Muscle of leg (tissue), 11 donors: ENCODE measurements around the gene CHTF8. TPM values are rescaled to one million over a fixed set of nuclear protein-coding genes. Genes with fewer than 3 reads are reported as not detected.
"Not testable (repeated sequence)": the region's sequence is repeated elsewhere in the genome, so short reads cannot be mapped to it uniquely, and the experiment has no call there.

Experiments
- DNase-seq: peaks from one replicate; pipeline ENCODE4 v3.0.0; 2013
- H3K27ac ChIP-seq: one replicate; pipeline ENCODE4 v1.5.1; 2013; ENCODE audit warnings: mild to moderate bottlenecking, low read length, control low read depth
- H3K27me3 ChIP-seq: one replicate; pipeline ENCODE4 v1.6.1; 2013; ENCODE audit warnings: low read length; ENCODE audit not compliant: control insufficient read depth, insufficient read depth
- H3K36me3 ChIP-seq: one replicate; pipeline ENCODE4 v1.6.1; 2013; ENCODE audit warnings: low read length; ENCODE audit not compliant: control insufficient read depth, insufficient read depth
- H3K4me1 ChIP-seq: one replicate; pipeline ENCODE4 v1.6.1; 2013; ENCODE audit warnings: low read length; ENCODE audit not compliant: control insufficient read depth, insufficient read depth
- H3K4me3 ChIP-seq: one replicate; pipeline ENCODE4 v1.5.1; 2013; ENCODE audit warnings: low read length, control low read depth
- H3K9me3 ChIP-seq: replicated peaks from 2 replicates; pipeline ENCODE4 v1.6.1; 2013; ENCODE audit warnings: low read depth, low read length; ENCODE audit not compliant: control insufficient read depth
- WGBS: methylation state at CpG from one replicate; pipeline ENCODE4 v1.1.5; 2013; ENCODE audit warnings: missing lambda C conversion rate; ENCODE audit not compliant: insufficient coverage; 5-methylcytosine and 5-hydroxymethylcytosine counted together
- polyA plus RNA-seq, 8 donors: library from polyadenylated mRNA; unstranded; fragments of 120-200 nt; gene quantifications; one replicate each; pipeline versions ENCODE4 v1.2.1 to v1.2.3, GENCODE V29; 2013; ENCODE audit warnings: inconsistent platforms in 1 of 8, low replicate concordance in 1 of 8; ENCODE audit not compliant: insufficient read length in 8 of 8, insufficient read depth in 1 of 8
- total RNA-seq: library from RNA; stranded (reverse); fragments of 120-200 nt; gene quantifications from one replicate; pipeline ENCODE4 v1.2.4, GENCODE V29; 2013

The CHTF8 gene
- total and polyA plus RNA-seq, 9 donors: 27.1 to 83.2 (median 67.3) TPM

DNA sequence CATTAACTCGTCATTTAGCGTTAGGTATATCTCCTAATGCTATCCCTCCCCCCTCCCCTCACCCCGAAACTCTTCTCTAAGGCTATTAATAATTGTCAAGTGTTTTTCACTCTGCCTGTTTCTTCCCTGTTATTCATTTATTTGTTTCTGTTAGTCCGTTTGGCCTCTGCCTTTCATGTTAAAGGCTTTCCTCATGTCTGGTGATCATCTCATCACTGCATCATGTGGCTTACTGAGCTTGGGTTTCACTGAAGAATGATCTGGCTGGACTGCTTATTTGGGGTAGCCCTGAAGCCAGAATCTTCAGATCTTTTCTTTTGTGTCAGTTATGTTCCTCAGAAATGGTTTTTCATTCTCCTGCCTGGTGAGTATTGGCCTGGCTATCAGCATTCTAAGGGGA is 9.5 kb upstream of the CHTF8 start:
- Histone ChIP-seq H3K9me3 (no peaks in the 10 kb centered on the region), H3K4me3 (no peak overlapping the region), H3K4me1 (no peaks in the 10 kb centered on the region), H3K27ac (no peak overlapping the region), H3K36me3 (peaks cover 63% of the 10 kb centered on the region), H3K27me3 (no peaks in the 10 kb centered on the region)
- WGBS: no CpG with 5 or more reads among the region's 4 CpGs
- no peak for DNase-seq

- no peak for DNase-seq
- Histone ChIP-seq H3K4me3 (no peak overlapping the region), H3K4me1 (no peaks in the 10 kb centered on the region), H3K27ac (no peak overlapping the region), H3K9me3 (no peaks in the 10 kb centered on the region), H3K27me3 (no peaks in the 10 kb centered on the region), H3K36me3 (peaks cover 62% of the 10 kb centered on the region)
- 89% methylated on average over 1 of the region's 5 CpGs for WGBS
These were observed 8.6 kb upstream of the CHTF8 start for GRCh38 chr16:69141014-69141413.

DNA sequence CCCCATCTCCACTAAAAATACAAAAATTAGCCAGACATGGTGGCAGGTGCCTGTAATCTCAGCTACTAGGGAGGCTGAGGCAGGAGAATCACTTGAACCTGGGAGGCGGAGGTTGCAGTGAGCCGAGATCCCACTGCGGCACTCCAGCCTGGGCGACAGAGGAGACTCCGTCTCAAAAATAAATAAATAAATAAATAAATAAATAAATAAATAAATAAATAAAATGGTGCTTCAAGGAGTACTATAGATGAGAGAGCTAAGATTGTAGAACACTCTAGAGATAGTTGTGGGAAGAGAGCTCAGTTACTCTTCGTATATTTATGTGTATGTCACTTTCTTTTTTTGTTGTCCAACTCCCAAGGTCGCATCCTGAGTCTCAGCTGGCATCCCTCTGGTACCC is 7.1 kb upstream of the CHTF8 start:
- H3K27me3 ChIP-seq, H3K27ac ChIP-seq, H3K4me3 ChIP-seq, H3K4me1 ChIP-seq, DNase-seq, H3K9me3 ChIP-seq: not testable (repeated sequence)
- WGBS: no CpG with 5 or more reads among the region's 7 CpGs
- H3K36me3 ChIP-seq: peaks cover 60% of the 10 kb centered on the region

GRCh38 chr16:69138608-69139007 is 6.2 kb upstream of the CHTF8 start:
- Histone ChIP-seq H3K4me3 (no peak overlapping the region), H3K36me3 (peaks cover 53% of the 10 kb centered on the region), H3K9me3 (no peaks in the 10 kb centered on the region), H3K27ac (no peak overlapping the region), H3K27me3 (no peaks in the 10 kb centered on the region), H3K4me1 (no peaks in the 10 kb centered on the region)
- whole genome bisulfite sequencing: 67% methylated on average over 1 of the region's 2 CpGs
- no peak for DNase-seq

DNA sequence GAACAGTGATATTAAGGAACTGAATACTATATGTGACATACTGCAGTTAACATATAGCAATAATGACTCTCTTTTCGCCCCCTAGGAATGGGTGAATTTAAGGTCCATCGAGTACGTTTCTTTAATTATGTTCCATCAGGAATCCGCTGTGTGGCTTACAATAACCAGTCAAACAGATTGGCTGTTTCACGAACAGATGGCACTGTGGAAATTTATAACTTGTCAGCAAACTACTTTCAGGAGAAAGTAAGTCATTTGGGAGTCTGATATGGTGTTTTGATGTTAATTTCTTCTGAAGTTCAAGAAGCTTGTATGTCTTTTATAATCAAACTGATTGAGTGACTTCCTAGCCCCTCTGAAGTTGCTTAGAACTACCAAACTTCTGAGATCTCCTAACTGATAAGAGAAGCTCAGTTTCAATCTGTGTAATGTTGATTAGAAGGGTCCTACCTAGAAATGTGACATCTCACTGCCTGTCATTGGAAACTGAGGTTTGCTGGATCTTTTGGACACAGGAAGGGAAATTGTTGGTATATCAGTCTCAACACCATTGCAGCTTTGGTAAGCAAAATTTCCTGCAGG is 1.1 kb upstream of the CHTF8 start:
- Histone ChIP-seq H3K9me3 (no peaks in the 10 kb centered on the region), H3K4me1 (peaks cover 4% of the 10 kb centered on the region), H3K36me3 (peaks cover 16% of the 10 kb centered on the region), H3K27me3 (no peaks in the 10 kb centered on the region), H3K4me3 (peak overlapping the region; percentile 87), H3K27ac (no peak overlapping the region)
- no CpG with 5 or more reads among the region's 5 CpGs for WGBS
- no peak for DNase-seq

DNA sequence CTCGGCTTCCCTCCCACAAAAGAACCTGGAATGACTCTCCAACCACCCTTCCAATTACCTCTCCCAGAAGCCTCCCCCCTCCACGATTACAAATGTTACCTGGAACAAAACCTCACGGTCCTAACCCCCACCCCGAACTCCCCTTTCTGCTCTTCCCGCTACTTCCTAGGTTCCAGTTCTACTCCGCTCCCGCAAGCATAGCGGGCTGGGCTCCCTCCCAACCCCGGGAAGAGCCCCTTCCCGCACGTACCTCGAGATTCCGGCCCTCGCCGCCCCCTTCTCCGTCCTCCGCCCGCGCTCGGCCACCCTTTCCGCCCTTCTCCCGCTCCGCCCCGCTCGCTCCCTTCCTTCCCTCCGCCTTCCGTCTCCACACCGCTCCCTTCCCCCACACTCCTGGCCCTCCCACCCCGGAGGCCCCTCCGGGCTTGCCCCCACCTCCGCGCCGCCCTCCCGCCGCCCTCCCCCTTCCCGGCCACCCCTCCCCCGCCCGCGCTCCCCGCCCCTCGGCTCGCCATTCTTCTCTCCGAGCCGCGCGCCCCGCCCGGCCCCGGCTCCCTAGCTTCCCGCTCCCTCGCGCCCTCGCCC is 457 bp downstream of the CHTF8 start:
- under 1% methylated on average over 34 of the region's 53 CpGs for WGBS
- Histone ChIP-seq H3K4me3 (peak overlapping the region; percentile 87), H3K4me1 (peaks cover 4% of the 10 kb centered on the region), H3K36me3 (peaks cover 13% of the 10 kb centered on the region), H3K27me3 (no peaks in the 10 kb centered on the region), H3K9me3 (no peaks in the 10 kb centered on the region), H3K27ac (peak overlapping the region; percentile 96)
- DNase-seq: peak; percentile 92

DNA sequence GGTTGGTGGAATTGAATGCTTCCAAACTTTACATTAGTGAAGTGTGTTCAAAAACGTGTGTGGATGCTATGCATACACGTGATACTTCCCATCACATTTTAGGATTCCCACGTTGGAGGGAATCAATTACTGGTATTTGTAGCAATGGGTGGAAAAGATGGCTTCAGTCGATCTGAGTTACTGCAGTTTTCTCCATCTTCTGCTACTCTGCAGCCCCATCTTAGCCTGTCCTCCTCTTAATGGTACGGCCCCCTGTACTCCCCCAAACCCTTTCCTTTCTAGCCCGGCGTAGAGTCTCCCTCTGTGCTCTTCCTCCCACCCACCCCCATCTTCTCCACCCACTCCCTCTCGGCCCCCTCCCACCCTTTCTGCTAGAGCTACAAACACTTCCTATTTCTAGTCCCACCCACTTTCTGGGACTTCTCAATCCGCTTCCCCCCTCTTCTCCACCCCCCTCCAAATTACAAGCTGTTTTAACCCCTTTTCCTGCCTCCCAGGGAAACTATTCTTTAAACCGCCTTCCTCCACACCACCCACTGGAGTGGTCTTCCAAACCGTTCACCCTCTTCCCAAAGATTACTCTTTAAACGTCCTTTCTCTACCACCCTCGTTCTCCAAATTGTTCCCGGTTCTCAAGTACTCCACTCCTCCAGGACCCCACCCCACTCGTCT is 1.1 kb downstream of the CHTF8 start:
- Histone ChIP-seq H3K27me3 (no peaks in the 10 kb centered on the region), H3K9me3 (no peaks in the 10 kb centered on the region), H3K4me1 (peaks cover 4% of the 10 kb centered on the region), H3K4me3 (peak overlapping the region; percentile 87), H3K36me3 (peaks cover 9% of the 10 kb centered on the region), H3K27ac (peak overlapping the region; percentile 96)
- WGBS: 0% methylated on average over 9 of the region's 15 CpGs
- peak; percentile 84 for DNase-seq

DNA sequence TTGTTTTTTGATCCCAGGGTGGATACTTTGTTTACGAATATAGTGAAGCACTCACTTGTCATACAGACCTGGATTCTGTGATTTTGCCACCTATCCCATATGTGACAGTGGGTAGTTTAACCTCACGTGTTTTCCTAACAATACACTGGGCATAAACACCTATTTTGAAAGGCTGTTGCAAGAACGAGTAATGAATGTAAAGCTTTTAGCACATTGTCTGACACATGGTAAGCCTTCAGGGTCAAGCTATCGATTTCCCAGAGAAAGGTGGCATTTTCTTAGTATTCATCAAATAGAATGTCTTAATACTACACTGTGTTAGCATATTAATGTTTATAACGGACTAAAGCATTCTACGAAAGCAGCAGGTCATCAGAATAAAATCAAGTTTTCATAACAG is 1.9 kb downstream of the CHTF8 start:
- no peak overlapping the region for H3K27ac ChIP-seq
- peaks cover 4% of the 10 kb centered on the region for H3K4me1 ChIP-seq
- H3K4me3 ChIP-seq: no peak overlapping the region
- no peak for DNase-seq
- peaks cover 9% of the 10 kb centered on the region for H3K36me3 ChIP-seq
- WGBS: no CpG with 5 or more reads among the region's 6 CpGs
- no peaks in the 10 kb centered on the region for H3K27me3 ChIP-seq
- no peaks in the 10 kb centered on the region for H3K9me3 ChIP-seq

DNA sequence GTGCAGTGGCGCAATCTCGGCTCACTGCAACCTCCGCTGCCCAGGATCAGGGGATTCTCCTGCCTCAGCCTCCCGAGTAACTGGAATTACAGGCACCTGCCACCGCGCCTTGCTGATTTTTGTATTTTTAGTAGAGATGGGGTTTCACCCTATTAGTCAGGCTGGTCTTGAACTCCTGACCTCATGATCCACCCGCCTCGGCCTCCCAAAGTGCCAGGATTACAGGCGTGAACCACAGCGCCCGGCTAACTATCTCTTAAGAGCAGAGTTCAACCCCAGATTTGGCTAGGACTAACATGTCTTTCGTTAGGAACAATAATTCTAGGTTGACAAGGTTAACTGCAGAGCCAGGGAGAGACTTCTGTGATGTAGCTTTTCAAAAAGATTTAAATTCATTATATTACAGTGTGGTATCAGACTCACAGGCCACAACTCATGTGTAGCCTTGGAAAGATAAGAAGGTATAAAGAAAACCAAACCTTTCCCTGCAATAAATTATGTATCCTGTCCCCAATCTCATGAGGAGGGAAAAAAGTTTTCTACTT is 4.3 kb downstream of the CHTF8 start:
- H3K27ac ChIP-seq: no peak overlapping the region
- H3K36me3 ChIP-seq: peaks cover 6% of the 10 kb centered on the region
- H3K9me3 ChIP-seq: no peaks in the 10 kb centered on the region
- no peak for DNase-seq
- H3K4me3 ChIP-seq: no peak overlapping the region
- H3K4me1 ChIP-seq: peaks cover 1% of the 10 kb centered on the region
- 100% methylated on average over 2 of the region's 12 CpGs for WGBS
- H3K27me3 ChIP-seq: no peaks in the 10 kb centered on the region

DNA sequence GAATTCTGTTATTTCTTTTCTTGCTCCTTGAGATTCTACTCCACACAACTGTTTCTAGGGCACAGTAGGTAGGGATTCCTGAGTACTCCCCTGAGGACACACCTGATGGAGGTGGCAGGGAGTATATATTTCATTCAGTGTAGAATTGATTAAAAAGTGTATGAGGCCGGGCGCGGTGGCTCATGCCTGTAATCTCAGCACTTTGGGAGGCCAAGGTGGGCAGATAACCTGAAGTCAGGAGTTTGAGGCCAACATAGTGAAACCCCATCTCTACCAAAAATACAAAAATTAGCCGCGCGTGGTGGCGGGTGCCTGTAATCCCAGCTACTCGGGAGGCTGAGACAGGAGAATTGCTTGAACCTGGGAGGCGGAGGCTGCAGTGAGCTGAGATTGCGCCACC is 5.6 kb downstream of the CHTF8 start:
- not testable (repeated sequence) for H3K4me1 ChIP-seq, H3K27me3 ChIP-seq, DNase-seq, H3K4me3 ChIP-seq, H3K9me3 ChIP-seq, H3K27ac ChIP-seq, H3K36me3 ChIP-seq
- WGBS: 90% methylated on average over 2 of the region's 10 CpGs
